22Rv1 (cell line): ENCODE measurements around the gene UCP3.

Source experiments
- ZFX ChIP-seq: fragments of 450-650 bp; IDR thresholded peaks from 2 replicates; pipeline ENCODE4 v1.6.1; 2017; ENCODE audit warnings: antibody characterized with exemption, borderline replicate concordance
- TF ChIP-seq, protein P1 (sequence below): fragments of 450-650 bp; IDR thresholded peaks from 2 replicates; pipeline ENCODE4 v1.5.1; 2017; ENCODE audit warnings: mild to moderate bottlenecking

DNA sequence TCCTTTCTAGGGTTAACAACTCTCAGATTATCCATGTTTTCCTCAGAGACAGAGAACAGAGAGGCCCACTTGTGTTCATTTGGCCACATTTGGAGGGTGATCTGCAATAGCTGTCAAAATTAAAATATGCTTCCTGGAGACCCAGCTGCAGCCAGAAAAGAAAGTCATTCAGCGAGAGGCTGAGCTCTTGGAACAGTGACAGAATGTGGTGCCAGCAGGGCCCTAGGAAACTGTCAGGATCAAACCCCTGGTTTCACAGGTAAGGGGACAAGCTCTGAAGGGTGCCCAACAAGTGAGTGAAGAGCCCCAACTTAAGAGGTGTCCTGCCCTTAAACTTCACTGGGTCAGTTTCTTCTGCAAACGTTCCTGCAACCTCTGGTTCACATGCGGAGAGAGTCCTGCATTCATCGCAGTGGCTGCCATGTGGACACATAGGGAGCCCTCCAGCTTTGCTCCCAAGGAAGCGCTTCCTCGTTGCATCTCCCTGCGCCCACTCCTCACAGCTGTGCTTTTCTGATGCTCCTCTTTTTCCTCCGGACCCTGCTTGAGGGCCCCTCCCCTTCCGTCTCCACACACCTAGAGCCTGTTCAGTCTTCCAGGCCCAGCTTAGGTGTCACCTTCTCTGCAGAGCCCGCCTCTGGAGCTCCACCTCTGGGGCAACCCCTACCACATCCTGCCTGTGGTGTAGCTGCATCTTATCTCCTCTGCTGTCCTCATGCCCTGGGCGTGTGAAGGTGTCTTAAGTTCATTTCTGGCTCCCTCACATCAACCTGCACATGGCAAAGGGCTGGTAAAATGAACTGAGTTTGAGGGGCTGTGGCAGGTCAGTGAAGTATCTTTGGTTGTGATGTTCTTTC, 3.9 kb downstream of the UCP3 start:
- TF ChIP-seq, protein P1, sequence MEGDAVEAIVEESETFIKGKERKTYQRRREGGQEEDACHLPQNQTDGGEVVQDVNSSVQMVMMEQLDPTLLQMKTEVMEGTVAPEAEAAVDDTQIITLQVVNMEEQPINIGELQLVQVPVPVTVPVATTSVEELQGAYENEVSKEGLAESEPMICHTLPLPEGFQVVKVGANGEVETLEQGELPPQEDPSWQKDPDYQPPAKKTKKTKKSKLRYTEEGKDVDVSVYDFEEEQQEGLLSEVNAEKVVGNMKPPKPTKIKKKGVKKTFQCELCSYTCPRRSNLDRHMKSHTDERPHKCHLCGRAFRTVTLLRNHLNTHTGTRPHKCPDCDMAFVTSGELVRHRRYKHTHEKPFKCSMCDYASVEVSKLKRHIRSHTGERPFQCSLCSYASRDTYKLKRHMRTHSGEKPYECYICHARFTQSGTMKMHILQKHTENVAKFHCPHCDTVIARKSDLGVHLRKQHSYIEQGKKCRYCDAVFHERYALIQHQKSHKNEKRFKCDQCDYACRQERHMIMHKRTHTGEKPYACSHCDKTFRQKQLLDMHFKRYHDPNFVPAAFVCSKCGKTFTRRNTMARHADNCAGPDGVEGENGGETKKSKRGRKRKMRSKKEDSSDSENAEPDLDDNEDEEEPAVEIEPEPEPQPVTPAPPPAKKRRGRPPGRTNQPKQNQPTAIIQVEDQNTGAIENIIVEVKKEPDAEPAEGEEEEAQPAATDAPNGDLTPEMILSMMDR: no peak
- TF ChIP-seq ZFX: no peak
